Inflammatory macrophage treated with lipopolysaccharide for 1 hour (primary cell): ENCODE data around the gene FOXP1.

Experiments used
- DNase-seq, 2 donors: peaks; one replicate each; pipeline ENCODE4 v3.0.0-alpha.2; 2020 to 2022

The FOXP1 gene

GRCh38 chr3:71585887-71586809 is 2.6 kb upstream of the FOXP1 start:
- DNase-seq, result peak in 1 of 2 donors; percentile 58

- DNase-seq, result peak; percentile 33 to 54
Observed at GRCh38 chr3:71585131-71585530, 1.6 kb upstream of the FOXP1 start.

GRCh38 chr3:71584394-71585011 is 975 bp upstream of the FOXP1 start:
- peak; percentile 29 to 37 for DNase-seq

- peak; percentile 22 to 42 for DNase-seq
Observed at GRCh38 chr3:71582612-71583565, 639 bp downstream of the FOXP1 start.

- peak; percentile 20 to 30 for DNase-seq
Observed at GRCh38 chr3:71582036-71582611, 1.4 kb downstream of the FOXP1 start.

- DNase-seq, result peak in 1 of 2 donors; percentile 32
Observed at GRCh38 chr3:71581457-71582035, 2.0 kb downstream of the FOXP1 start.

GRCh38 chr3:71580636-71581456 is 2.7 kb downstream of the FOXP1 start:
- peak in 1 of 2 donors; percentile 15 for DNase-seq

GRCh38 chr3:71579935-71580406 is 3.6 kb downstream of the FOXP1 start:
- DNase-seq, result peak in 1 of 2 donors; percentile 9

GRCh38 chr3:71579326-71579934 is 4.1 kb downstream of the FOXP1 start:
- DNase-seq, result no peak

- peak in 1 of 2 donors; percentile 25 for DNase-seq
Observed at GRCh38 chr3:71578054-71578751, 5.3 kb downstream of the FOXP1 start.

- peak in 1 of 2 donors; percentile 29 for DNase-seq
Observed at GRCh38 chr3:71577011-71577410, 6.5 kb downstream of the FOXP1 start.

- DNase-seq, result no peak
Observed at GRCh38 chr3:71575433-71575832, 8.1 kb downstream of the FOXP1 start.

- no peak for DNase-seq
Observed at GRCh38 chr3:71573181-71573580, 10.3 kb downstream of the FOXP1 start.

- no peak for DNase-seq
Observed at GRCh38 chr3:71570546-71570945, 13.0 kb downstream of the FOXP1 start.

GRCh38 chr3:71568207-71568606 is 15.3 kb downstream of the FOXP1 start:
- DNase-seq, result no peak

GRCh38 chr3:71566776-71567175 is 16.8 kb downstream of the FOXP1 start:
- no peak for DNase-seq

GRCh38 chr3:71565976-71566375 is 17.6 kb downstream of the FOXP1 start:
- no peak for DNase-seq

GRCh38 chr3:71565316-71565715 is 18.2 kb downstream of the FOXP1 start:
- no peak for DNase-seq

- no peak for DNase-seq
Observed at GRCh38 chr3:71564361-71564760, 19.2 kb downstream of the FOXP1 start.

GRCh38 chr3:71563827-71564226 is 19.7 kb downstream of the FOXP1 start:
- no peak for DNase-seq
